ENCODE data around the gene NCL. TPM values are rescaled to one million over a fixed set of nuclear protein-coding genes. Genes with fewer than 3 reads are reported as not detected.
A peak's percentile ranks its signal among the peaks of the same experiment; 100 is the strongest.

The NCL gene
- total and polyA plus RNA-seq, 2 of the 13 experiments (the other 11 are each of a cell fraction or from before 2014, with no cell fraction given), result 105 to 779 TPM

- TF ChIP-seq, protein P1, sequence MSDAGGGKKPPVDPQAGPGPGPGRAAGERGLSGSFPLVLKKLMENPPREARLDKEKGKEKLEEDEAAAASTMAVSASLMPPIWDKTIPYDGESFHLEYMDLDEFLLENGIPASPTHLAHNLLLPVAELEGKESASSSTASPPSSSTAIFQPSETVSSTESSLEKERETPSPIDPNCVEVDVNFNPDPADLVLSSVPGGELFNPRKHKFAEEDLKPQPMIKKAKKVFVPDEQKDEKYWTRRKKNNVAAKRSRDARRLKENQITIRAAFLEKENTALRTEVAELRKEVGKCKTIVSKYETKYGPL (CRISPR knock-in tag; IDR thresholded peaks at IDR 0.05), result peak; percentile 77; the same call in 1 of the 2 replicates
- peak; percentile 67 for TF ChIP-seq TEAD3 (CRISPR knock-in tag; optimal IDR thresholded peaks at IDR 0.05; ENCODE audit: borderline replicate concordance)
- peak; percentile 28 for TF ChIP-seq PTBP1 (IDR thresholded peaks at IDR 0.05; ENCODE audit: low read depth, low read length, poor library complexity, severe bottlenecking)
- peak; percentile 87 for TF ChIP-seq PHF20 (CRISPR knock-in tag; IDR thresholded peaks at IDR 0.05)
- peak; percentile 85 for TF ChIP-seq SMYD3 (CRISPR knock-in tag; IDR thresholded peaks at IDR 0.05)
- no peak; the same call in 1 of the 2 replicates for TF ChIP-seq FOXP4 (CRISPR knock-in tag; IDR thresholded peaks at IDR 0.05)
- TF ChIP-seq NRL (CRISPR knock-in tag; IDR thresholded peaks at IDR 0.05; ENCODE audit: borderline replicate concordance), result peak; percentile 99
- TF ChIP-seq TBX2 (CRISPR knock-in tag; IDR thresholded peaks at IDR 0.05; ENCODE audit: borderline replicate concordance), result peak; percentile 87
- peak; percentile 97 for TF ChIP-seq ARID4A (CRISPR knock-in tag; IDR thresholded peaks at IDR 0.05; ENCODE audit: borderline replicate concordance)
- TF ChIP-seq ZNF703 (CRISPR knock-in tag; IDR thresholded peaks at IDR 0.05; ENCODE audit: borderline replicate concordance), result peak; percentile 99
- TF ChIP-seq ARID2 (CRISPR knock-in tag; IDR thresholded peaks at IDR 0.05; ENCODE audit: borderline replicate concordance), result peak; percentile 94
- TF ChIP-seq AHR (CRISPR knock-in tag; IDR thresholded peaks at IDR 0.05), result peak; percentile 81; the same call in 1 of the 2 replicates
- TF ChIP-seq TCF12 (IDR thresholded peaks at IDR 0.05), result no peak
- no peak; the same call in 1 of the 2 replicates for TF ChIP-seq TCF12 (CRISPR knock-in tag; IDR thresholded peaks at IDR 0.05)
- TF ChIP-seq NFKB2 (CRISPR knock-in tag; IDR thresholded peaks at IDR 0.05; ENCODE audit: borderline replicate concordance), result peak; percentile 80
- TF ChIP-seq GTF3A (CRISPR knock-in tag; conservative IDR thresholded peaks at IDR 0.05), result peak; percentile 99
- peak; percentile 98 for TF ChIP-seq ZNF337 (CRISPR knock-in tag; IDR thresholded peaks at IDR 0.05; ENCODE audit: borderline replicate concordance, low read depth)
- peak; percentile 46; the same call in 1 of the 2 replicates for TF ChIP-seq ZNF674 (CRISPR knock-in tag; IDR thresholded peaks at IDR 0.05; ENCODE audit: low read depth)
- peak; percentile 93; the same call in 1 of the 2 replicates for TF ChIP-seq RFXAP (CRISPR knock-in tag; IDR thresholded peaks at IDR 0.05; ENCODE audit: borderline replicate concordance)
- TF ChIP-seq SMAD9 (CRISPR knock-in tag; IDR thresholded peaks at IDR 0.05), result no peak
- TF ChIP-seq GLMP (CRISPR knock-in tag; IDR thresholded peaks at IDR 0.05; ENCODE audit: borderline replicate concordance), result peak; percentile 93
Observed at GRCh38 chr2:231463698-231464575, at the start of gene NCL (continued).

Measured in HepG2 (cell line).